Fibroblast of pulmonary artery (primary cell): ENCODE measurements around the gene AOPEP.

ENCODE experiments used
- DNase-seq: peaks from one replicate; pipeline ENCODE4 v3.0.0-alpha.2; 2010; ENCODE audit warnings: low read depth
- H3K4me3 ChIP-seq: replicated peaks from 2 replicates; pipeline ENCODE4 v1.5.1; 2011; ENCODE audit warnings: low read depth, mild to moderate bottlenecking, control low read depth, low read length, moderate library complexity
- CTCF ChIP-seq: IDR thresholded peaks from 2 replicates; pipeline ENCODE4 v1.5.1; 2011; ENCODE audit warnings: mild to moderate bottlenecking, control low read depth, low read length, inconsistent platforms; ENCODE audit errors: missing control alignments

Gene AOPEP

GRCh38 chr9:94899464-94900221, 173.1 kb downstream of the AOPEP start:
- TF ChIP-seq CTCF, result no peak
- no peak for DNase-seq

GRCh38 chr9:94900222-94901018, 173.9 kb downstream of the AOPEP start:
- H3K4me3 ChIP-seq, result peak overlapping the region; percentile 34
- peak; percentile 98 for DNase-seq
- no peak for TF ChIP-seq CTCF

More at GRCh38 chr9:94899464-94900221, 173.1 kb downstream of the AOPEP start:
- no peak overlapping the region for H3K4me3 ChIP-seq

- no peak for DNase-seq
- H3K4me3 ChIP-seq, result no peak overlapping the region
- TF ChIP-seq CTCF, result no peak
These were observed 174.5 kb downstream of the AOPEP start for GRCh38 chr9:94901019-94901363.

GRCh38 chr9:94903961-94904421, 177.5 kb downstream of the AOPEP start:
- H3K4me3 ChIP-seq, result no peak overlapping the region
- TF ChIP-seq CTCF, result no peak
- no peak for DNase-seq

GRCh38 chr9:94904806-94905205, 178.3 kb downstream of the AOPEP start:
- no peak overlapping the region for H3K4me3 ChIP-seq
- TF ChIP-seq CTCF, result no peak
- DNase-seq, result no peak

GRCh38 chr9:94905606-94906005, 179.1 kb downstream of the AOPEP start:
- no peak for DNase-seq
- TF ChIP-seq CTCF, result no peak
- H3K4me3 ChIP-seq, result no peak overlapping the region
